H1 (cell line): Measurements from ENCODE around the gene BANF1. TPM values are rescaled to one million over a fixed set of nuclear protein-coding genes. Genes with fewer than 3 reads are reported as not detected.

Experiments used
- ASH2L ChIP-seq: fragments of 200-600, 300-600 bp; sonication (generic); IDR thresholded peaks from one replicate; pipeline ENCODE4 v1.7.1; 2017; ENCODE audit warnings: low read length
- CHD1 ChIP-seq: IDR thresholded peaks from 2 replicates; pipeline ENCODE4 v1.6.1; 2012; ENCODE audit warnings: low read depth, low read length, improper control_type of control experiment
- polyA plus RNA-seq, 7 experiments: library from polyadenylated mRNA; depleted of rRNA in 3 of 7; stranded (reverse) in 5 of 7; unstranded in 2 of 7; fragments of >200 nt in 5 of 7; fragments of 200-250 nt in 2 of 7; gene quantifications; 1 replicate in 5 of 7; 2 replicates in 1 of 7; 4 replicates in 1 of 7; pipeline versions ENCODE4 v1.2.1 to v1.2.3, GENCODE V29; 2011 to 2013; ENCODE audit warnings: missing spikeins in 2 of 7, mixed read lengths in 2 of 7
- total RNA-seq: library from RNA; stranded (reverse); fragmentation: NEBNext Ultra II Directional; extraction: Animal tissue kit (Norgen Biotek cat#: 25700); gene quantifications from 2 replicates; pipeline ENCODE4 v1.2.1, GENCODE V29; 2021

BANF1 gene
- total and polyA plus RNA-seq, 2 of the 8 experiments (the other 6 are each of a cell fraction or from before 2014, with no cell fraction given), result 330 to 467 TPM

GRCh38 chr11:65953471-65953870 lies 48.8 kb upstream of the BANF1 start (continued):
- TF ChIP-seq CHD1 (no peak), ASH2L (no peak)
- TF ChIP-seq, all 59 proteins: peak for 0
